EH (cell line): ENCODE results near the gene RPS6KA2.

Source experiments
- DNase-seq: peaks from one replicate; pipeline ENCODE4 v3.0.0-alpha.2; 2015; ENCODE audit warnings: low read depth

Gene RPS6KA2

DNA sequence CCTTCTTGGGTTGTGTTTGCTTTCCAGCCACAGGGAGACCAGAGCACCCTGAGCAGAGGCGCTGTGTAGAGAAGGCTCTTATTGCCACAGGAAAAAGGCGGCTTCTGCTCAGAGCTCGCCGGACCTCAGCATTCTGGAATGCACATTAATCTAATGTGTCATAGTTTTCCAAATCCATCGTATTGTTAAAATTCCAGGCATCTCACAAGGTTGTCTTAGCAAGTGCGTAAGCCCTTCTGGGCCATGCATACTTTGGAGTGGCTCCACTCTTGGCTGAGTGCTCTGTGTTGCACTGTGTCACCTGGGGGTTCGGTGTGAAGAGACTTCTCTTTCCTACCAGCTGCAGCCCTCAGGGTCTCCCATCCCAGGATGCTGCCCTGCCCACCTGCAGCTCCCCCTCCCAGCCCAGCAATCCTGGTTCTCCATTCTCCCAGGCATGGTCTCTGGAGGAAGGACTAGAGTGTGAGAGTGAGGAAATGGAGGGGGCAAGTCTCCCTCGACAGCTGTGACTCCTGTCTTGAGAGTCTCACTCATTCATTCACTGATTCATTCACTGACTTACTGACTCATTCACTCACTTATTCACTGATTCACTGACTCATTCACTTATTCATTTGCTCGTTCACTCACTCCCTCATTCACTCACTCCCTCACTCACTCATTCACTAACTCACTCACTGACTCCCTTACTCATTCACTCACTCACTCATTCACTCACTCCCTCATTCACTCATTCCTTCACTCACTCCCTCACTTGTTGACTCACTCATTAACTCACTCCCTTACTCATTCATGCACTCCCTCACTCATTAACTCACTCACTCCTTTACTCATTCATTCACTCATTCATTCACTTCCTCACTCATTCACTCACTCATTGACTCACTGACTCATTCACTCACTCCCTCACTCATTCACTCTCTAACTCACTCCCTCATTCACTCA is 160.6 kb downstream of the RPS6KA2 start:
- peak; percentile 93 for DNase-seq

DNA sequence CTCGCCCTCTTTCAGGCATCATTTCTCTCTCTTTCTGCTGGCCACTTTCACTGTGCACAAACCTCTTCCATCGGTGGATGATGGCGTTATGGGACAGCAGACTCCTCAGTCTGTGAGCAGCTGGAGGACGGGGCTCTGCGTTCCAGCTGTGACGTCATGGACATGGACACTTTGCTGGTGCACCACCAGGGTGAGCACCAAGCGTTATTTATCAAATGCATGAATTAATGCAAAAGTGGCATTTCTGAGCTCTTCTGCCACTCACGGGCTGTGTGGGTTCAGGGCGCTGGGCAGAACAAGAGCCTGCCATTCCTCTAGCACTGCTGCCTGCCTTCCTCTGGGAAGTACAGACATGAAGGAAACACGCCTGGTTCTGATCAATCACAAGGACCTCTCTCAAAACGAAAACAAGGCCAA is 161.4 kb downstream of the RPS6KA2 start:
- DNase-seq: peak; percentile 35

DNA sequence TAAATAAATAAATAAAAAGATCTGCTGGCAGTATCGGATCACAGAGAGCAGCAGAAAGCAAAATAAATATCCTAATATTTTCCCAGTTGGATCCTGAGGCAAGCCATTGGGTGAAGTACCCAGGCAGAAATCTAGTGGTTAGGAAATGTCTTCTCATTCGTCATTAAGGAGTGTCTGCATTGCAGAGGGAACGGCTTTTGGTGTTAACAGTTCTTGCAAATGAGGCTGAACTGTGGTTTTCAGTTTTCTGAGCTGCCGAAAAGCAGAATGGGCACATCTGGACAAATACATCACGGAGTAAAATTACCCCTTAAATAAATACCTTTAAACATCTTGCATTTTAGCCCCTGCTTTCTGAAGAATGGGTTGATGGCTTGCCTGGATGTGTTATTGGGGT is 162.1 kb downstream of the RPS6KA2 start:
- no peak for DNase-seq

DNA sequence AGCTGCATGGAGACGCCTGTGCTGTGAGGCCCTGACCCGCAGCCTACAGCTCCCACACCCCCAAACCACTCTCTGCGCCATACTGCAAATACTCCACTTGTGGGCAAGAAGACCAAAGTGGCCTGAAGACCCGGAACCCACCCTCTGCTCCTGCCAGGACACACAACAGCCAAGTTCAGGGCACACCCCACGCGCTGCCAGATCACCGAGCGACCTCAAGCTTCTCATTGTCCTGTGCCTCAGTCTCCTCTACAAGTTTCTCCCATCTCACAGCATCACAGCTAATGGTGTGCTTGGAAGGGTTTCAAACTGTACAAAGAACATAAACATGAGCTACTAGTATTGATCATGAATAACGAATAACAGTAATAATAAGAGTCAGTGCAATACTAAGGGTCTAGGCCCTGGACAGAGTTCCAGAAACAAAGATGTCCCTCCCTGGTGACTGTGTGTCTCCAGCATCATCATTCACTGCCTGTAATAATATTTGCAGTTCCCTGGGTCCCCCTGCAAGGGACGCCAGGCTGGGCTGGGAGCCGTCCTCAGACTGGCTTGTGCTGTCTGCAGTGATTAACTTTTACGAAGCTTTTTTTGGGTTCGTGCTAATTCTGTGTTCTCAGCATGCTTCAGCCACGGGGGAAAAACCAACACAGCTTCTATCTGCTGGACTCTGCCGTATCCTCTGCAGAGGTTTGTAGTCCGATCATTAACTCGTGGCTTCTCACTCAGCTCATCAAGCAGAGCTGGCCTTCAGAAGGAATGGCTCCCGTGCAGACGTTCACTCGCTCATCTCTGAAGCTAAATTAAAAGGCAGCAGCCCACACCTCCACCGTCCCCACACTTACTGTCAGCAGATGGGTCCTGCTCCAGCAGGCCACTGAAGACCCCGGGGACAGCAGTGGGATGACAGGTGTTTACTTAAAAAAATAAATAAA is 162.7 kb downstream of the RPS6KA2 start:
- DNase-seq: no peak

DNA sequence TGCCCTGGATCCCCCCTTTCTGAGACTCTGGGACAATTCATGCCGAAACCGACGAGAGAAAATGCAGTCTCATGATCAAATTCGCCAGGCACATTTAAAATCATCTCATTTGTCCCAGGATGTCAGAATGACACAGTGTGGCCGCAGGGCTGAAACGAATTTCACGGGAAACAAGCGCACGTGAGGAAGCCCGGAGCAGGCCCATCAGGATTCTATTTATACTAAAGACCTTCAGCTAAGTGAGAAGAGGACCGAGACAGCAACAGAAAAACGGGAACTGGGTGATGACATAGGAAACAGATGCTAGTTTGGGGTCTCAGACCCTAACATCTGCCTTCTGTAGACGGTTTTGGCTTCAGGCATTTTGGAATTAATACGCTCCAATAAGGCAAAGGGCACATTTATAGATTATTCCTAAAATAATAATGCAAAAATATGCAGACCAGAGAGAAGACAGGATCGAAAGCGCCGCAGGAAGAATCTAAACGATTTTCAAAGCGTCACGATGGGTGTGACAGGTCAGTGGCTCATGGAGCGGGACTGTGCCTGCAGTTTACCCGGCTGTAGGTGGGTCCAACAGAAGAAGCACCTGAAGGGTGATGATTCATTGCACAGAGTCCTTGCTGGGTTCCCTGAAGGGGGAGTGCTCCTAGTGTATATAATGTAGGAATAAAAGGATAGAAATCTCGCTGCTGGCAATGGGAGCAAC is 163.5 kb downstream of the RPS6KA2 start:
- DNase-seq: no peak

DNA sequence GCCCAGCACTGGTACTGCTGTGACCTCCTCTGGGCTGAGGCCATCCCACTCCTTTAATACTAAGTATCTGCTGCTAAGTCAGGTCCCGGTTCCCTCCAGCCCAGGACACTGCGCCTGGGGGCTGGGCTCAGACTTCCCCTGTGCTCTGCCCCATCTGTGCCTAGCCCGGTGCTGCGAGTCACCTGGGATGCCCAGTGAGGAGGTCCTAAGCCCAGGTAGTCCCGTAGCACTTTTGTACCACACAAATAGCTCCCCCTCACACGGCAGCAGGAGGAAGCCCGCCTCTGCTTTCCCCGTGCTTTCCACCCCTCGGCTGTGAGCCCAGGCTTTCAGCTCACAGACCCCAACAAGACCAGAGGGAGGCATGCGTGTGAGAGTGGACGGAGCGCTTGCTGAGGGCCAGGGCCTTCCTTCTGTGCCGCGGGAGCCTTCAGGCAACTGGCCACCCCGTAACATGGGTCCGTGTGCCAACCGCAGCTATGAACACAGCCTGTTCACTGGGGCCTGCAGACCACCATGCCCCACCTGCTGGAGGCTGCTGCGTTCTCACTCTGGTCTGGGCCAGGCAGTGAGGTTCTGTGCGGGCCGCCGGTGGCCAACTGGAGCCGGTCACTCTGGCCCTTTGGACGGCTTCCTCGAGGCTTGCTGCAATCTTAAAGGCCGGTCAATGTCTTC is 164.5 kb downstream of the RPS6KA2 start:
- no peak for DNase-seq

DNA sequence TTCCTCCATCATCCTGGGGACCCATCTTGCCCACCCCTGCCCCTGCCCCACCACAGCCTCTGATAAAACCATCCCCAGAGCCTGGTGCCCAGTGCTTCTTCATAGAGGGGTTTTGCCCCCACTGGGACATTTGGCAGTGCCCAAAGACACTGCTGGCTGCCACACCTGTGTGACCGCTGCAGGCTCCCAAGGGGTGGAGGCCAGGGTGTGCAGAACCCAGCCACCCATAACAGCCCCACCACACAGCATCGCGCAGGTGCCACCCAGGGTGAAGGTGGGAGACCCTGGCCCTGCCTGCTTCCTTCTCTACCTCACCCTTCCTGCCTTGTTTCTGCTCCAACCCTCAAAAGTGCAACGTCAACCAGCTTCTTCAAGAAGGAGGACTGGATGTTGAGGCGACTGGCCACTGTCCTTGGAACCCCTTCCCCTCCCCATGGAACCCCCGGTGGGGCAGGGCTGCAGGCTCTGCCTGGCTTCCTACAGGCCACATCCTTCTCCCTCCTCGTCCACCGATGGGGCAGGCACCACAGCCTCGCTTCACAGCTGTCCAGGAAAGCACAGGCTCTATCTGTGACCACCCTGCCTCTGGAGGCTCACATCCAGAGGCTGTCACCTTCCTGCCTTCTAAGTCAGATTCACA is 165.1 kb downstream of the RPS6KA2 start:
- DNase-seq: no peak

DNA sequence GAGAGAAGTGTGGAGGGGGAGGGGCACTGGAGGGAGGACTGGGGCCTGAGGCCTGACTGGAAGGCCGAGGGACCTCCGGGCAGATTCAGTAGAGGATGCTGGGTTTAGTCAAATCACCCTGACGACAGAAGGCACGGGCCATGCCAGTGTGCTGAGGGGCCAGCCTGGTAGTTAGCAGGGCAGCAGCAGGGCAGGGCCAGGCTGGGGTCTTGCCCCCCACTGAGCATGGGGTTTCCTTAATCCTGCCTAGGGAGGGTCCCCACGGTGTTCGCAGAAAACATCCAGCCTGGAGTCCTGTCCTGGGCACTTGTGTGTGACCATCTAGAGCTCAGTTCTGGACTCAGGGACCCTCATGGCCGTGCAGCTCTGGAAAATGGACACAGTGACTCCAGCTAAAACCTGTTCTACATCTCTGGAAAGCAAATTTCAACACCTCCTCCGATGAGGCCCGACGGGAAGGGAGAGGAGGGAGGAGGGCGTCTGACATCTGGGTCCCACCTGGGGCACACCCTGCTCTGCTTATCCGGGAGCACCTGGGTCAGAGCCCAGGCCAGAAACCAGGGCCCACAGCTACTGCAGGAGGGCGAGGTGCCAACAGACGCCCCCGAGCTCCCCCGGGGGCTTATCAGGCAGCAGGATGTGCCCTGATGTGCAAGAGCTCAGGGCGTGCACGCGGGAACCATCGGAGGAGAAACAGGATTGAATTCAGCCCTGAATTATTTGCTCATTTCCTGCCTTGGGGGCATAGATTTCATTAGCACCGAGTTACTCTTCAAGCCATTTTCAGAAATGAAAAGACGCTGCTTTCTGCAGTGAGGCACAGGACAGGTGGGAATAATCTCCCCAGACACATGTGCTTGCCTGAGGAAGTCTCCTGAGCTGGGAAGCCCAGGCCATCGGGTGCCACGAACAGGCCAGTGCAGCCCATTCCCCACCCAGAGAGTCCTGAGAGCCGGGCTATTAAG is 166.3 kb downstream of the RPS6KA2 start:
- DNase-seq: peak; percentile 62

DNA sequence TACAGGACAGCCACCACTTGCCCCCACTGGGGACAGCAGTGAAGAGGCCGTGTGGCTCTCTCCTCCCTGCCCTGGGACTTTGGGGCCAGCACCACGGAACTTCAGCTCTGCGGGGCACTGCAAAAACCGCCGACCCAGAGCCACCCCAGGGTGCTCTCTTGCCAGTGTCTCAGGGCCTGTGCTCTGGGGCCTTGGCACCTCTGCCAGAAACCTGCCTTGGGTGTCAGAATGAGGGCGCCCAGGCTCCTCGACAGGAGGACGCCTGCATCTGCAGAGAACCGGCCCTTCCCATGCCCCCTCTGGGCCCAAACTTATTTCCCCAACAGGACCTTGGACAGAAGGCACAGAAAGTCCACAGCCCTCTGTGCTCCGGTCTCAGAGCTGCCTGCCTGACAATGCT is 167.1 kb downstream of the RPS6KA2 start:
- no peak for DNase-seq

DNA sequence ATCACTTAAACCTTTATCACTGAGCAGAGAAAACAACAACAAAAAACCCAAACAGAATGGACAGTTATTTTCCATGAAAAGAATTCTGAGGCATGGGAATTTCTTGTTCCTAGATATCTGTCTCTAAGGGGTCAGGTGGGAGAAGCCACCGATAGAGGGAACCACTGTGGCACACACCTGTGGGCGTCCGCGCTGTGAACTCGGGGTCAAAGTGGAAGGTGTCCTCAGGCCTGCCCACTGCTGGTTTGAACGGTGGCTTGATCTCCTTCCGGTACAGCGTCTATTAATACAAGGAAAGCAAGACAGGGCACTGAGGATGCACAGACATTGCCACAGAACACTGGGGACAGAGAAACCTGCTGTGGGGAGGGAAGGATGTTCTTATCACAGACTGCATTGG is 167.8 kb downstream of the RPS6KA2 start:
- no peak for DNase-seq

DNA sequence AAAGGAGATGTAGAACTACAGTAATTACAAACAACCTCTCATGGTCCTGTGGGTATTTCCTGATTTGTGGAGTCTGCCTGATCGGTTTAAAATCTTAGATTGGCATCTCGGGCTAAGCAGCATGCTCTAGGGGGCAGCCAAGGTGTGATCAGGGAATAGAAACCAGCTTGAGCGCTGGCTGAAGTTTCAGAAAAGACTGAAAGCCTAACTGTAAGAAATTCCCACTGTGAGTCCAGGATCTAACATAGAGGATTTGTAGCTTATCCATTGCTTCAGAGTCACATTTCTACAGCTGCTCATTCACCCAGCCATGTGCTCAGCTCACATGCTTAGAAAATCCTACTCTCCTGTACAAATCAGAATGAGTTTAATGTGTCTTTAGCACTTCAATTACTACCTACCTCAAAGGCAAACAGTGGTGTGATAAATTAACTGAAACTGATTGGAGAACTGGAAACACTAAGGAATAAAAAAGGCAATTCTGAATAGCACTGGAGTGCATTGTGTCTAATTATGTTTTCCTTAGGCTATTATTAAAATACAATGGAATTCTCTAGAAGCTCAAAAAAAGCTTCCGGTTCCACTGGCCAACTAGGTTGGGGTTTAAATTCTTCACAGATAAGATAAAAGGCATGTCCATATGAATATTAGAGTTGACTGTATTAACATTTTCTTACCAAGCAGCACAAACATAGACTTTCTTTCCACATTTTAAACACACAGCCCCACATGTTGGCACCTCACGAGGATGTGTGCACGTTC is 170.5 kb downstream of the RPS6KA2 start:
- peak; percentile 31 for DNase-seq

DNA sequence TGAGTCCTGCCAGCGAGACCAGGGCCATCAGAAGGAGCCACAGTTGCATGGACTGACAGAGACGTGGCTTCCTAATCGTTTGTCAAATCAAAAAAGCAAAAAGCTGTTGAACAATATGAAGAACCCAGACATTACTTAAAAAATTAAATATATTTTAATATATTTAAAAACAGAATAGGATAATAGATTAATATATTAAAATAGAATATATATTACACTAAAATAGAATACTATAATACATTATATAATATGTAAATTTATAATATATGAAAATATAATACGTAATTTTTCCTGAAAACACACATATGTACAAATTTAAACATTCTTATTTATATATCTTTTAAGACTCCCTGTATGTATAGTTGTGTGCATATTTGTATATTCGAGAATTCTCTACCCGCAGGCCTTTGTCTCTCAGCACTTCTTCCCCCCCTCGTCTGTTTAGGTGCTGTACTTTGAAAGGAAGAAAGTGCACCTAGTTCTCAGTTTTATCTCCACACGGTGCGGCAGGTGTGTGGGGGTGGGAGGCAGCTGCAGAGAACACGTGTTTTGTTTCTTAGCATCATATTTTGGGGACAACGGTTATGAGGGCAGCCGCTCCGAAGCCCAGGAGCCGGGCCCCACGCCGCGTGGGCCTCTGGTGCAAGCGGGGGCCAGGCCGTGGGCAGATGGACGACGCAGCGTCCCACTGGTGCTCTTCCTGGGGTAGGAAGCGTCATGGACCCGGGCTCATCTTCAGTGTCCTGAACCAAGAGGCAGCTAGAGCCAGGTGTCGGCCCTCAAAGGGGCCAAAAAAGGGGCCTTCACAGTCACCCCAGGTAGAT is 172.1 kb downstream of the RPS6KA2 start:
- DNase-seq: no peak

DNA sequence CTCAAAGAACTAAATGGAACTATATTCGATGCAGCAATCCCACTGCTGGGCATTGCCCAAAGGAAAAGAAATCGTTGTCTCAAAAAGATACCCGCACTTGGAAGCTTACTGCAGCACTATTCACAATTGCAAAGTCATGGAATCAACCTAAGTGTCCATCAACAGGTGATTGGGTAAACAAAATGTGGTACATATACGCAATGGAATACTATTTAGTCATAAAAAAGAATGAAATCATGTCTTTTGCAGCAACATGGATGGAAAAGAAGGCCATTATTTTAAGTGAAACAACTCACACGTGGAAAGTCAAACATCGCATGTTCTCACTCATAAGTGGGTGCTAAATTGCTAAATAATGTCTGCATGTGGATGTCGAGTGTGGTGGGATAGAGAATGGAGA is 173.4 kb downstream of the RPS6KA2 start:
- no peak for DNase-seq

DNA sequence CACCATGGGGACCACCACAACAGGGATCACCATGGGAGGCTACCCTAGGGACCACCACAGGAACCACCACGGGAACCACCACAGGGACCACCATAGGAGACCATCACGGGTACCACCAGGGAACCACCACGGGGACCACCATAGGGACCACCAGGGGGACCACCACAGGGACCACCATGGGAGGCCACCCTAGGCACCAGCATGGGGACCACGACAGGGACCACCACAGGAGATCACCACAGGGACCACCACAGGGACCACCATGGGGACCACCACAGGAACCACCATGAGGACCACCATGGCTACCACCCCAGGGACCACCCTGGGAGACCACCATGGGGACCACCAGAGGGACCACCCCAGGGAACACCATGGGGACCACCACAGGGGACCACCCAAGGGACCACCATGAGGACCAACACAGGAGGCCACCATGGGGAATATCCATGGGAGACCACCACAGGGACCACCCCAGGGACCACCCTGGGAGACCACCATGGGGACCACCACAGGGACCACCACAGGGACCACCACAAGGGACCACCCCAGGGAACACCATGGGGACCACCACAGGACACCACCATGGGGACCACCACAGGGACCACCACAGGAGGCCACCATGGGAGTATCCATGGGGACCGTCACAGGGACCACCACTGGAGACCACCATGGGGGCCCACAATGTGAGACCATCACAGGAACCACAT is 176.7 kb downstream of the RPS6KA2 start:
- DNase-seq: no peak

DNA sequence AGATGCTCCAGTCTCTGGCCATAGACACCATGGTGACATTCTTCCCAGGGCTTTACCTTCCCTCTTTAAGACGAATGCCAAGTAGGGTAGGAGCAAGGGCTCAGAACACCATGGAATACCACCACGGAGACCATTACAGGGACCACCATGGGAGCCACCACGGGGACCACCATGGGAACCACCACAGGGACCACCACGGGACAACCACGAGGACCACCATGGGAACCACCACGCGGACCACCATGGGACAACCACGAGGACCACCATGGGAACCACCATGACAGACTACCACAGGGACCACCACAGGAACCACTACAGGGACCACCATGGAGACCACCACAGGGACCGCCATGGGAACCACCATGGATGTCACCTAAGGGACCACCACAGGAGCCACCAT is 177.4 kb downstream of the RPS6KA2 start:
- DNase-seq: no peak

DNA sequence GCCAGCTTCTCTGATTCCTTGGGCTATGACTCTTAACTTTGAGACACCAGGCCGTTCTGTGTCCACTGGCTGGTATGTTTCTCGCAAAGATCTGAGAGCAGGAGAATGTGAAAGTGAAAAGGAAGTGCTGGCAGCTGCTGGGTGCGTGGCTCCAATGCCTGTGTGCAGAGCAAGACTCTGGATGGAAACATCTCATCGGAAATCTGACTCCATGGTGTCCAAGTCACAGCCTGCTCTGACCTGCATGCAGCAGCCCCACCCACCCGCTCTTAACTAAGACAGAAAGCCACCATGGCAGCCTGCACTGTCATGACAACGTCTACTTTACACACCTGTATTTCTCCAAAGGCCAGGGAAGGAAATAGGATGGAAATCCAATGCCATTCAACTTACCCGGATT is 178.0 kb downstream of the RPS6KA2 start:
- no peak for DNase-seq

DNA sequence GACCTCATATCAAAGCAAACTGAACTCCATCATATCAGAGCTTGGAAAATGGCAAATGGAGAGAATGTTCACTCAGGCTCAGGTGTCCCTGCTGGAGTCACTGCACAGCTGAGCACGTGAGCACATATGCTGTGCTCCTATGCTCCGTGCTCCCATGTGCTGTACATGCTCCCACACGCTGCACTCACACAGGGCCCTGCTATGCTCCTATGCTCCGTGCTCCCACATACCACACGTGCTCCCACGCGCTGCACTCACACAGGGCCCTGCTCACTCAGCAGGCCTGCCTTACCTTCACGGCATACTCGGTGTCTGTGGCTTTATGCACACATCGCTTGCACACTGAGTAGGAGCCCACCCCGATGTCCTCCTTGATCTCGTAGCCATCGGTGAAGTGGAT is 178.6 kb downstream of the RPS6KA2 start:
- DNase-seq: no peak
